ENCODE measurements around the gene RAB3IL1.
A peak's percentile ranks its signal among the peaks of the same experiment; 100 is the strongest.

Gene RAB3IL1

GRCh38 chr11:61897387-61898246, 19.7 kb downstream of the RAB3IL1 start:
- no peaks in the 10 kb centered on the region for H3K9me3 ChIP-seq (ENCODE audit: insufficient read depth, low read depth, low read length)
- no peak overlapping the region for H3K4me3 ChIP-seq (ENCODE audit: low read length)
- 0 out of 2 replicates have a peak overlapping the region, but pooled peaks have one; percentile 11 for H3K9ac ChIP-seq (ENCODE audit: low read depth, low read length)
- peak overlapping the region; percentile 14 for H3K27ac ChIP-seq (ENCODE audit: low read length)
- H3K36me3 ChIP-seq (ENCODE audit: insufficient read depth, low read depth, low read length), result no peaks in the 10 kb centered on the region
- peaks cover 4% of the 10 kb centered on the region; the same call in 1 of the 2 replicates for H3K27me3 ChIP-seq (ENCODE audit: insufficient read depth, low read length)
- no peaks in the 10 kb centered on the region for H3K4me1 ChIP-seq (ENCODE audit: insufficient read depth, low read length)

GRCh38 chr11:61896665-61897386, 20.5 kb downstream of the RAB3IL1 start:
- H3K27me3 ChIP-seq (ENCODE audit: insufficient read depth, low read length), result peaks cover 6% of the 10 kb centered on the region; the same call in 1 of the 2 replicates
- peak overlapping the region; percentile 14 for H3K27ac ChIP-seq (ENCODE audit: low read length)
- no peak overlapping the region for H3K4me3 ChIP-seq (ENCODE audit: low read length)
- 0 out of 2 replicates have a peak overlapping the region, but pooled peaks have one; percentile 11 for H3K9ac ChIP-seq (ENCODE audit: low read depth, low read length)
- H3K4me1 ChIP-seq (ENCODE audit: insufficient read depth, low read length), result no peaks in the 10 kb centered on the region
- H3K9me3 ChIP-seq (ENCODE audit: insufficient read depth, low read depth, low read length), result no peaks in the 10 kb centered on the region
- H3K36me3 ChIP-seq (ENCODE audit: insufficient read depth, low read depth, low read length), result no peaks in the 10 kb centered on the region

- no peaks in the 10 kb centered on the region for H3K4me1 ChIP-seq (ENCODE audit: insufficient read depth, low read length)
- H3K9me3 ChIP-seq (ENCODE audit: insufficient read depth, low read depth, low read length), result no peaks in the 10 kb centered on the region
- H3K36me3 ChIP-seq (ENCODE audit: insufficient read depth, low read depth, low read length), result no peaks in the 10 kb centered on the region
- peaks cover 9% of the 10 kb centered on the region; the same call in 1 of the 2 replicates for H3K27me3 ChIP-seq (ENCODE audit: insufficient read depth, low read length)
- H3K27ac ChIP-seq (ENCODE audit: low read length), result no peak overlapping the region
- no peak overlapping the region for H3K9ac ChIP-seq (ENCODE audit: low read depth, low read length)
- H3K4me3 ChIP-seq (ENCODE audit: low read length), result no peak overlapping the region
Measured at GRCh38 chr11:61895718-61896059, 21.7 kb downstream of the RAB3IL1 start.

DNA sequence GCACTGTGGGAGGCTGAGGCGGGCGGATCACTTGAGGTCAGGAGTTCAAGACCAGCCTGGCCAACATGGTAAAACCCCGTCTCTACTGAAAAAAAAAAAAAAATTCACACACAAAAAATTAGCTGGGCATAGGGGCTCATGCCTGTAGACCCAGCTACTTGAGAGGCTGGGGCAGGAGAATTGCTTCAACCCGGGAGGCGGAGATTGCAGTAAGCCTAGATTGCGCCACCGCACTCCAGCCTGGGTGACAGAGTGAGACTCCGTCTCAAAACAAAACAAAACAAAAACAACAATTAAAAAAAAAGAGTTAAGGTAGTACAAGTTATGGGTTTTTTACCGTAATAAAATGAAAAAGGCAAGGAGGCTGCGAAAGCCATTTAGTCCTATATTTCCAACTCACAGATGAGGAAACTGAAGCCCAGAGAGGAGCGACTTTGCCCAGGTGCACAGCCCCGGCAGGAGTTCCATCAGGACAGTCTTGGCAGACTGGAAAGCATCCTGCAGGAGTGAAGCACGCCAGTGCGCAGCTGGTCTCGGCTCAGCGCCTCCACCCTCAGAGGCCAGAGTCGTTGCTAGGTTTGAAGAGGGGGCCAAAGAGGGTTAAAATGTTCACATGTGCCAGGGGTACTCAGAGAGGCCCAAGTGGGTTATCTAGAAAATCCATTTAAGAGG, 22.2 kb downstream of the RAB3IL1 start:
- Histone ChIP-seq H3K4me1 (ENCODE audit: insufficient read depth, low read length) (peaks cover 3% of the 10 kb centered on the region; the same call in 1 of the 2 replicates), H3K27me3 (ENCODE audit: insufficient read depth, low read length) (peaks cover 14% of the 10 kb centered on the region; the same call in 1 of the 2 replicates), H3K9ac (ENCODE audit: low read depth, low read length) (no peak overlapping the region), H3K36me3 (ENCODE audit: insufficient read depth, low read depth, low read length) (no peaks in the 10 kb centered on the region), H3K27ac (ENCODE audit: low read length) (no peak overlapping the region), H3K9me3 (ENCODE audit: insufficient read depth, low read depth, low read length) (no peaks in the 10 kb centered on the region), H3K4me3 (ENCODE audit: low read length) (no peak overlapping the region)

DNA sequence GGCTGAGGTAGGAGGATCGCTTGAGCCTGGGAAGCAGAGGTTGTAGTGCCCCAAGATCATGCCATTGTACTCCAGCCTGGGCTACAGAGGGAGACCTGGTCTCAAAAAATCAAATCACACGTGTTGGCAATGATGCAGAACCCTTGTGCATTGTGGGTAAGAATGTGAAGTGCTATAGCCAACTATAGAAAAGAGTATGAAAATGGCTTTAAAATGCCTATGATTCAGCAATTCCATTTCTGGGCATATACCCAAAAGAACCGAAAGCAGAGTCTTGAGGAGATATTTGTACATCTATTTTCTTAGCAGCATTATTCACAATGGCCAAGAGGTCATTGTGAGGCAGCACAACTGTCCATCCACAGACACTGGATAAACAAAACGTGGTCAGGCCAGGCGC, 23.4 kb downstream of the RAB3IL1 start:
- Histone ChIP-seq H3K36me3 (ENCODE audit: insufficient read depth, low read depth, low read length) (no peaks in the 10 kb centered on the region), H3K9ac (ENCODE audit: low read depth, low read length) (no peak overlapping the region), H3K9me3 (ENCODE audit: insufficient read depth, low read depth, low read length) (no peaks in the 10 kb centered on the region), H3K27ac (ENCODE audit: low read length) (no peak overlapping the region), H3K4me3 (ENCODE audit: low read length) (no peak overlapping the region), H3K27me3 (ENCODE audit: insufficient read depth, low read length) (peaks cover 15% of the 10 kb centered on the region; the same call in 1 of the 2 replicates), H3K4me1 (ENCODE audit: insufficient read depth, low read length) (peaks cover 4% of the 10 kb centered on the region; the same call in 1 of the 2 replicates)

- H3K4me3 ChIP-seq (ENCODE audit: low read length), result peak overlapping the region; percentile 73
- no peaks in the 10 kb centered on the region for H3K9me3 ChIP-seq (ENCODE audit: insufficient read depth, low read depth, low read length)
- H3K36me3 ChIP-seq (ENCODE audit: insufficient read depth, low read depth, low read length), result no peaks in the 10 kb centered on the region
- H3K27me3 ChIP-seq (ENCODE audit: insufficient read depth, low read length), result peaks cover 15% of the 10 kb centered on the region; the same call in 1 of the 2 replicates
- H3K9ac ChIP-seq (ENCODE audit: low read depth, low read length), result peak overlapping the region; percentile 58; the same call in 1 of the 2 replicates
- no peak overlapping the region for H3K27ac ChIP-seq (ENCODE audit: low read length)
- H3K4me1 ChIP-seq (ENCODE audit: insufficient read depth, low read length), result peaks cover 4% of the 10 kb centered on the region; the same call in 1 of the 2 replicates
Measured at GRCh38 chr11:61892085-61892370, 25.3 kb downstream of the RAB3IL1 start.

- no peaks in the 10 kb centered on the region for H3K9me3 ChIP-seq (ENCODE audit: insufficient read depth, low read depth, low read length)
- H3K9ac ChIP-seq (ENCODE audit: low read depth, low read length), result peak within 1 kb of the TSS; percentile 58; the same call in 1 of the 2 replicates
- no peak within 1 kb of the TSS for H3K27ac ChIP-seq (ENCODE audit: low read length)
- peaks cover 15% of the 10 kb centered on the region; the same call in 1 of the 2 replicates for H3K27me3 ChIP-seq (ENCODE audit: insufficient read depth, low read length)
- peak within 1 kb of the TSS; percentile 73 for H3K4me3 ChIP-seq (ENCODE audit: low read length)
- H3K4me1 ChIP-seq (ENCODE audit: insufficient read depth, low read length), result peaks cover 4% of the 10 kb centered on the region; the same call in 1 of the 2 replicates
- H3K36me3 ChIP-seq (ENCODE audit: insufficient read depth, low read depth, low read length), result no peaks in the 10 kb centered on the region
Measured at GRCh38 chr11:61891331-61892084, 25.9 kb downstream of the RAB3IL1 start, which contains the start of gene FADS3. Gene FADS3, minus strand, starts transcription at chr11:61891545. Its CDS starts 164 bp downstream, at chr11:61891381.

GRCh38 chr11:61890529-61891330, 26.6 kb downstream of the RAB3IL1 start:
- Histone ChIP-seq H3K36me3 (ENCODE audit: insufficient read depth, low read depth, low read length) (no peaks in the 10 kb centered on the region), H3K27ac (ENCODE audit: low read length) (no peak overlapping the region), H3K9ac (ENCODE audit: low read depth, low read length) (peak overlapping the region; percentile 53; the same call in 1 of the 2 replicates), H3K27me3 (ENCODE audit: insufficient read depth, low read length) (peaks cover 15% of the 10 kb centered on the region; the same call in 1 of the 2 replicates), H3K4me3 (ENCODE audit: low read length) (peak overlapping the region; percentile 73), H3K4me1 (ENCODE audit: insufficient read depth, low read length) (peaks cover 4% of the 10 kb centered on the region; the same call in 1 of the 2 replicates), H3K9me3 (ENCODE audit: insufficient read depth, low read depth, low read length) (no peaks in the 10 kb centered on the region)

GRCh38 chr11:61889831-61890230, 27.5 kb downstream of the RAB3IL1 start:
- Histone ChIP-seq H3K4me1 (ENCODE audit: insufficient read depth, low read length) (peaks cover 4% of the 10 kb centered on the region; the same call in 1 of the 2 replicates), H3K36me3 (ENCODE audit: insufficient read depth, low read depth, low read length) (no peaks in the 10 kb centered on the region), H3K4me3 (ENCODE audit: low read length) (no peak overlapping the region), H3K27me3 (ENCODE audit: insufficient read depth, low read length) (peaks cover 15% of the 10 kb centered on the region; the same call in 1 of the 2 replicates), H3K27ac (ENCODE audit: low read length) (no peak overlapping the region), H3K9ac (ENCODE audit: low read depth, low read length) (no peak overlapping the region), H3K9me3 (ENCODE audit: insufficient read depth, low read depth, low read length) (no peaks in the 10 kb centered on the region)

- peaks cover 4% of the 10 kb centered on the region; the same call in 1 of the 2 replicates for H3K4me1 ChIP-seq (ENCODE audit: insufficient read depth, low read length)
- peaks cover 15% of the 10 kb centered on the region; the same call in 1 of the 2 replicates for H3K27me3 ChIP-seq (ENCODE audit: insufficient read depth, low read length)
- H3K27ac ChIP-seq (ENCODE audit: low read length), result no peak overlapping the region
- H3K9ac ChIP-seq (ENCODE audit: low read depth, low read length), result no peak overlapping the region
- H3K4me3 ChIP-seq (ENCODE audit: low read length), result no peak overlapping the region
- no peaks in the 10 kb centered on the region for H3K36me3 ChIP-seq (ENCODE audit: insufficient read depth, low read depth, low read length)
- no peaks in the 10 kb centered on the region for H3K9me3 ChIP-seq (ENCODE audit: insufficient read depth, low read depth, low read length)
Measured at GRCh38 chr11:61888590-61888989, 28.8 kb downstream of the RAB3IL1 start.

All from iPS-20b (cell line).